Measurements from ENCODE around the gene CTNNA1. TPM values are rescaled to one million over a fixed set of nuclear protein-coding genes. Genes with fewer than 3 reads are reported as not detected.

CTNNA1 gene
- polyA plus RNA-seq, 1 donor (not counting 4 experiments of a cell fraction or from before 2014, with no cell fraction given): 119 TPM

- Histone ChIP-seq H3K9ac (ENCODE audit: control insufficient read depth, extremely low read depth, insufficient read depth, low read length) (no peak overlapping the region), H2AFZ (ENCODE audit: control insufficient read depth, low read length) (no peak overlapping the region), H3K79me2 (ENCODE audit: control insufficient read depth, insufficient read depth, low read length) (no peaks in the 10 kb centered on the region), H3K4me1 (ENCODE audit: control insufficient read depth, extremely low read depth, insufficient read depth, low read length) (peaks cover 8% of the 10 kb centered on the region), H3K27me3 (ENCODE audit: control insufficient read depth, extremely low read depth, insufficient read depth, low read length) (no peaks in the 10 kb centered on the region), H3K9me3 (ENCODE audit: control insufficient read depth, low read depth, low read length) (no peaks in the 10 kb centered on the region), H3K9me1 (ENCODE audit: control insufficient read depth, extremely low read depth, insufficient read depth, low read length) (no peaks in the 10 kb centered on the region), H4K20me1 (ENCODE audit: control insufficient read depth, extremely low read depth, insufficient read depth, low read length) (no peaks in the 10 kb centered on the region), H3K27ac (ENCODE audit: control insufficient read depth, insufficient read depth, low read length) (no peak overlapping the region), H3K36me3 (ENCODE audit: control insufficient read depth in 2 of 2, extremely low read depth in 1 of 2, insufficient read depth in 2 of 2, low read length in 2 of 2) (no peaks in the 10 kb centered on the region), H3K4me3 (ENCODE audit: control insufficient read depth in 2 of 3, extremely low read depth in 1 of 3, insufficient read depth in 2 of 3, low read depth in 1 of 3, low read length in 3 of 3) (no peak overlapping the region), H3K4me2 (ENCODE audit: control insufficient read depth, extremely low read depth, insufficient read depth, low read depth, low read length) (no peak overlapping the region)
- dilution Hi-C loops (cut with MboI; ENCODE audit: extremely low pct_ligation_motif_present, low sequenced_read_pairs): no loop called here
- DNase-seq (ENCODE audit: low read depth, low spot score) (no peak), FAIRE-seq (no peak)
- TF ChIP-seq CTCF (optimal IDR thresholded peaks at IDR 0.05 in 1 of 3, IDR thresholded peaks at IDR 0.05 in 1 of 3, conservative IDR thresholded peaks at IDR 0.05 in 1 of 3; ENCODE audit: extremely low read depth in 1 of 3, insufficient read depth in 2 of 3, low read length in 3 of 3) (no peak), EZH2 (IDR thresholded peaks at IDR 0.05; ENCODE audit: low read length) (no peak)
These were observed 44.0 kb upstream of the CTNNA1 start for GRCh38 chr5:138709202-138709601.

- TF ChIP-seq EZH2 (IDR thresholded peaks at IDR 0.05; ENCODE audit: low read length): no peak
- H3K9ac ChIP-seq (ENCODE audit: control insufficient read depth, extremely low read depth, insufficient read depth, low read length): no peak overlapping the region
- DNase-seq (ENCODE audit: low read depth, low spot score) (no peak), FAIRE-seq (no peak)
- no peaks in the 10 kb centered on the region for H3K36me3 ChIP-seq (ENCODE audit: control insufficient read depth in 2 of 2, extremely low read depth in 1 of 2, insufficient read depth in 2 of 2, low read length in 2 of 2)
- dilution Hi-C loops (cut with MboI; ENCODE audit: extremely low pct_ligation_motif_present, low sequenced_read_pairs): no loop called here
- H3K4me3 ChIP-seq (ENCODE audit: control insufficient read depth in 2 of 3, extremely low read depth in 1 of 3, insufficient read depth in 2 of 3, low read depth in 1 of 3, low read length in 3 of 3): no peak overlapping the region
- H3K27ac ChIP-seq (ENCODE audit: control insufficient read depth, insufficient read depth, low read length): no peak overlapping the region
- H4K20me1 ChIP-seq (ENCODE audit: control insufficient read depth, extremely low read depth, insufficient read depth, low read length): no peaks in the 10 kb centered on the region
- no peak overlapping the region for H3K4me2 ChIP-seq (ENCODE audit: control insufficient read depth, extremely low read depth, insufficient read depth, low read depth, low read length)
- no peaks in the 10 kb centered on the region for H3K9me3 ChIP-seq (ENCODE audit: control insufficient read depth, low read depth, low read length)
- H3K4me1 ChIP-seq (ENCODE audit: control insufficient read depth, extremely low read depth, insufficient read depth, low read length): peaks cover 8% of the 10 kb centered on the region
- no peaks in the 10 kb centered on the region for H3K79me2 ChIP-seq (ENCODE audit: control insufficient read depth, insufficient read depth, low read length)
- no peak overlapping the region for H2AFZ ChIP-seq (ENCODE audit: control insufficient read depth, low read length)
- no peaks in the 10 kb centered on the region for H3K27me3 ChIP-seq (ENCODE audit: control insufficient read depth, extremely low read depth, insufficient read depth, low read length)
- H3K9me1 ChIP-seq (ENCODE audit: control insufficient read depth, extremely low read depth, insufficient read depth, low read length): no peaks in the 10 kb centered on the region
These were observed 42.1 kb upstream of the CTNNA1 start for GRCh38 chr5:138711087-138711486.

GRCh38 chr5:138711811-138712210 is 41.4 kb upstream of the CTNNA1 start:
- no peak overlapping the region for H3K9ac ChIP-seq (ENCODE audit: control insufficient read depth, extremely low read depth, insufficient read depth, low read length)
- no peaks in the 10 kb centered on the region for H3K27me3 ChIP-seq (ENCODE audit: control insufficient read depth, extremely low read depth, insufficient read depth, low read length)
- no peaks in the 10 kb centered on the region for H4K20me1 ChIP-seq (ENCODE audit: control insufficient read depth, extremely low read depth, insufficient read depth, low read length)
- TF ChIP-seq CTCF (optimal IDR thresholded peaks at IDR 0.05 in 1 of 3, IDR thresholded peaks at IDR 0.05 in 1 of 3, conservative IDR thresholded peaks at IDR 0.05 in 1 of 3; ENCODE audit: extremely low read depth in 1 of 3, insufficient read depth in 2 of 3, low read length in 3 of 3): no peak
- TF ChIP-seq EZH2 (IDR thresholded peaks at IDR 0.05; ENCODE audit: low read length): no peak
- peaks cover 5% of the 10 kb centered on the region for H3K4me1 ChIP-seq (ENCODE audit: control insufficient read depth, extremely low read depth, insufficient read depth, low read length)
- DNase-seq (ENCODE audit: low read depth, low spot score) (no peak), FAIRE-seq (no peak)
- no peak overlapping the region for H3K4me3 ChIP-seq (ENCODE audit: control insufficient read depth in 2 of 3, extremely low read depth in 1 of 3, insufficient read depth in 2 of 3, low read depth in 1 of 3, low read length in 3 of 3)
- no peak overlapping the region for H3K27ac ChIP-seq (ENCODE audit: control insufficient read depth, insufficient read depth, low read length)
- H3K9me3 ChIP-seq (ENCODE audit: control insufficient read depth, low read depth, low read length): no peaks in the 10 kb centered on the region
- H3K36me3 ChIP-seq (ENCODE audit: control insufficient read depth in 2 of 2, extremely low read depth in 1 of 2, insufficient read depth in 2 of 2, low read length in 2 of 2): no peaks in the 10 kb centered on the region
- H3K4me2 ChIP-seq (ENCODE audit: control insufficient read depth, extremely low read depth, insufficient read depth, low read depth, low read length): no peak overlapping the region
- H2AFZ ChIP-seq (ENCODE audit: control insufficient read depth, low read length): no peak overlapping the region
- no peaks in the 10 kb centered on the region for H3K79me2 ChIP-seq (ENCODE audit: control insufficient read depth, insufficient read depth, low read length)
- dilution Hi-C loops (cut with MboI; ENCODE audit: extremely low pct_ligation_motif_present, low sequenced_read_pairs): no loop called here
- H3K9me1 ChIP-seq (ENCODE audit: control insufficient read depth, extremely low read depth, insufficient read depth, low read length): no peaks in the 10 kb centered on the region

Data from keratinocyte (primary cell).